H1 (cell line): Measurements from ENCODE around the gene EIF1AY. TPM values are rescaled to one million over a fixed set of nuclear protein-coding genes. Genes with fewer than 3 reads are reported as not detected.

Experiments
- CTCF ChIA-PET: fragments of 300-600 bp; sonication (Branson Sonifier 250); formaldehyde crosslinking; loops from one replicate; lab custom pipeline; 2021; ENCODE audit not compliant: partially characterized antibody; lab: Charles Lee
- POLR2A ChIA-PET: fragments of 300-600 bp; sonication (Branson Sonifier 250); formaldehyde crosslinking; loops from one replicate; lab custom pipeline; 2021; ENCODE audit warnings: inconsistent platforms; ENCODE audit not compliant: partially characterized antibody; lab: Charles Lee
- DNase-seq, 2 experiments: peaks; one replicate each; pipeline versions ENCODE4 v3.0.0 to v3.0.0-alpha.2; 2010 to 2022; ENCODE audit warnings: low spot score in 2 of 2, low read depth in 1 of 2, mixed read lengths in 1 of 2
- FAIRE-seq: peaks from 2 replicates; lab custom pipeline; 2011; peaks lifted over from hg19 to GRCh38; lab: Jason Lieb, UNC
- H2AFZ ChIP-seq: 2 replicates; pipeline ENCODE4 v1.8.1; 2012; ENCODE audit warnings: low read length, inconsistent platforms
- H2AK5ac ChIP-seq: 2 replicates; pipeline ENCODE4 v1.6.1; 2013; ENCODE audit warnings: low read depth, low read length
- H2BK120ac ChIP-seq: replicated peaks from 2 replicates; pipeline ENCODE3; 2013; ENCODE audit warnings: low read depth, low read length, inconsistent platforms
- H2BK12ac ChIP-seq: 2 replicates; pipeline ENCODE4 v1.6.1; 2013; ENCODE audit warnings: low read depth, low read length
- H2BK15ac ChIP-seq: 2 replicates; pipeline ENCODE4 v1.6.1; 2013; ENCODE audit warnings: low read length
- H2BK20ac ChIP-seq: 2 replicates; pipeline ENCODE4 v1.6.1; 2013; ENCODE audit warnings: low read length
- H2BK5ac ChIP-seq: 2 replicates; pipeline ENCODE4 v1.6.1; 2013; ENCODE audit warnings: low read depth, low read length
- H3K14ac ChIP-seq: 2 replicates; pipeline ENCODE4 v1.6.1; 2013; ENCODE audit warnings: inconsistent platforms; ENCODE audit not compliant: insufficient read length
- H3K18ac ChIP-seq: 2 replicates; pipeline ENCODE4 v1.6.1; 2013; ENCODE audit warnings: low read length; ENCODE audit errors: extremely low read depth
- H3K23ac ChIP-seq: 2 replicates; pipeline ENCODE4 v1.6.1; 2013; ENCODE audit warnings: inconsistent platforms; ENCODE audit not compliant: insufficient read length
- H3K23me2 ChIP-seq: 2 replicates; pipeline ENCODE4 v1.6.1; 2013; ENCODE audit warnings: low read depth, low read length
- H3K27ac ChIP-seq: 2 replicates; pipeline ENCODE4 v1.6.1; 2011; ENCODE audit warnings: low read depth, low read length, inconsistent platforms
- H3K27me3 ChIP-seq, 4 experiments: replicated peaks in 1 of 4; 1 replicate in 1 of 4; 2 replicates in 3 of 4; pipeline versions ENCODE4 v1.6.1 to v1.8.1; 2011 to 2013; ENCODE audit warnings: low read length in 3 of 4, mild to moderate bottlenecking in 3 of 4, inconsistent platforms in 2 of 4, mixed read lengths in 2 of 4, moderate library complexity in 1 of 4; ENCODE audit not compliant: control insufficient read depth in 3 of 4, insufficient read depth in 3 of 4; ENCODE audit errors: extremely low read depth in 1 of 4
- H3K36me3 ChIP-seq, 4 experiments: 2 replicates each; pipeline versions ENCODE4 v1.6.1 to v1.8.1; 2011 to 2013; ENCODE audit warnings: mild to moderate bottlenecking in 4 of 4, low read length in 3 of 4, moderate library complexity in 2 of 4, control low read depth in 1 of 4, inconsistent platforms in 1 of 4; ENCODE audit not compliant: insufficient read depth in 4 of 4, control insufficient read depth in 2 of 4
- H3K4ac ChIP-seq: replicated peaks from 2 replicates; pipeline ENCODE3; 2013; ENCODE audit warnings: low read length, low read depth, mixed read lengths, inconsistent platforms; ENCODE audit not compliant: insufficient read length
- H3K4me1 ChIP-seq, 4 experiments: replicated peaks in 1 of 4; 1 replicate in 1 of 4; 2 replicates in 3 of 4; pipeline versions ENCODE4 v1.6.1 to v1.8.1; 2011 to 2013; ENCODE audit warnings: low read length in 3 of 4, inconsistent platforms in 2 of 4, mixed read lengths in 1 of 4; ENCODE audit not compliant: insufficient read depth in 4 of 4, control insufficient read depth in 3 of 4
- H3K4me2 ChIP-seq, 2 experiments: 2 replicates each; pipeline versions ENCODE4 v1.6.1 to v1.8.1; 2011 to 2013; ENCODE audit warnings: low read depth in 2 of 2, low read length in 2 of 2, control low read depth in 1 of 2, inconsistent platforms in 1 of 2, mild to moderate bottlenecking in 1 of 2; ENCODE audit not compliant: insufficient read depth in 1 of 2
- H3K4me3 ChIP-seq, 4 experiments: fragments of 200-600, 300-600 bp in 1 of 4; sonication (generic), shearing (Covaris generic), sonication (Bioruptor Twin) in 1 of 4; 2 replicates each; pipeline versions ENCODE4 v1.5.1 to v1.8.1; 2011 to 2016; ENCODE audit warnings: low read length in 4 of 4, low read depth in 3 of 4, control low read depth in 2 of 4, inconsistent platforms in 2 of 4, mild to moderate bottlenecking in 2 of 4, mixed read lengths in 1 of 4, moderate library complexity in 1 of 4; ENCODE audit not compliant: insufficient read depth in 2 of 4; ENCODE audit errors: extremely low read depth in 1 of 4
- H3K56ac ChIP-seq: replicated peaks from 2 replicates; pipeline ENCODE3; 2013; ENCODE audit warnings: low read depth, mild to moderate bottlenecking, mixed read lengths, low read length, inconsistent platforms; ENCODE audit not compliant: insufficient read length
- H3K79me1 ChIP-seq: 2 replicates; pipeline ENCODE4 v1.6.1; 2013; ENCODE audit warnings: low read depth, low read length, control low read depth
- H3K79me2 ChIP-seq, 2 experiments: 2 replicates each; pipeline versions ENCODE4 v1.6.1 to v1.8.1; 2012 to 2013; ENCODE audit warnings: low read length in 2 of 2, mild to moderate bottlenecking in 2 of 2, inconsistent platforms in 1 of 2; ENCODE audit not compliant: insufficient read depth in 2 of 2, control insufficient read depth in 1 of 2
- H3K9ac ChIP-seq, 4 experiments: replicated peaks in 1 of 4; 1 replicate in 1 of 4; 2 replicates in 3 of 4; pipeline versions ENCODE4 v1.6.1 to v1.8.1; 2011 to 2013; ENCODE audit warnings: low read depth in 3 of 4, low read length in 3 of 4, control low read depth in 2 of 4, mild to moderate bottlenecking in 2 of 4, moderate library complexity in 2 of 4, inconsistent platforms in 1 of 4; ENCODE audit errors: extremely low read depth in 1 of 4
- H3K9me3 ChIP-seq, 2 experiments: 2 replicates each; pipeline versions ENCODE4 v1.6.1 to v1.8.1; 2012 to 2013; ENCODE audit warnings: mild to moderate bottlenecking in 2 of 2, moderate library complexity in 2 of 2, control low read depth in 1 of 2, inconsistent platforms in 1 of 2, low read depth in 1 of 2, low read length in 1 of 2, mixed read lengths in 1 of 2; ENCODE audit not compliant: insufficient read depth in 2 of 2
- H4K20me1 ChIP-seq, 2 experiments: replicated peaks in 1 of 2; 2 replicates each; pipeline versions ENCODE3 to v1.8.1; 2011 to 2013; ENCODE audit warnings: inconsistent platforms in 2 of 2, low read length in 2 of 2, mild to moderate bottlenecking in 1 of 2; ENCODE audit not compliant: insufficient read depth in 2 of 2, control insufficient read depth in 1 of 2
- H4K5ac ChIP-seq: 2 replicates; pipeline ENCODE4 v1.6.1; 2013; ENCODE audit warnings: low read length, low read depth, mixed read lengths, inconsistent platforms; ENCODE audit not compliant: insufficient read length
- H4K8ac ChIP-seq: 2 replicates; pipeline ENCODE4 v1.8.0; 2013; ENCODE audit warnings: mild to moderate bottlenecking, moderate library complexity, low read length, inconsistent platforms; ENCODE audit not compliant: insufficient read depth; ENCODE audit errors: extremely low read depth
- H4K91ac ChIP-seq: replicated peaks from 2 replicates; pipeline ENCODE3; 2013; ENCODE audit warnings: low read length, mixed read lengths, inconsistent platforms; ENCODE audit not compliant: insufficient read length
- CHD1 ChIP-seq: IDR thresholded peaks from 2 replicates; pipeline ENCODE4 v1.6.1; 2012; ENCODE audit warnings: low read depth, low read length, improper control_type of control experiment
- CTBP2 ChIP-seq: IDR thresholded peaks from 2 replicates; pipeline ENCODE4 v1.7.0; 2011; ENCODE audit warnings: borderline replicate concordance, mild to moderate bottlenecking, moderate library complexity, mixed read lengths, low read length; ENCODE audit not compliant: insufficient read depth, insufficient read length
- EZH2 ChIP-seq: fragments of 200-600 bp; sonication (generic); IDR thresholded peaks from 2 replicates; pipeline ENCODE4 v1.7.1; 2012; ENCODE audit warnings: low read depth, mild to moderate bottlenecking, moderate library complexity, low read length, inconsistent platforms; ENCODE audit not compliant: severe bottlenecking
- FOSL1 ChIP-seq: IDR thresholded peaks from 2 replicates; pipeline ENCODE4 v1.6.1; 2011; ENCODE audit warnings: mild to moderate bottlenecking, low read depth, low read length, moderate library complexity; ENCODE audit not compliant: insufficient read depth
- HDAC2 ChIP-seq, 2 experiments: fragments of 300-600 bp in 1 of 2; sonication (generic) in 1 of 2; IDR thresholded peaks; 2 replicates each; pipeline ENCODE4 v1.6.1; 2011 to 2012; ENCODE audit warnings: low read depth in 2 of 2, low read length in 2 of 2, mild to moderate bottlenecking in 2 of 2, moderate library complexity in 2 of 2, borderline replicate concordance in 1 of 2, inconsistent platforms in 1 of 2
- HDAC6 ChIP-seq: IDR thresholded peaks from one replicate; pipeline ENCODE4 v1.7.1; 2012; ENCODE audit warnings: low read depth, mild to moderate bottlenecking, inconsistent platforms, low read length, moderate library complexity
- JUND ChIP-seq: IDR thresholded peaks from 2 replicates; pipeline ENCODE4 v1.6.1; 2011; ENCODE audit warnings: mild to moderate bottlenecking, improper control_type of control experiment, low read length
- RBBP5 ChIP-seq: IDR thresholded peaks from 2 replicates; pipeline ENCODE4 v1.7.1; 2012; ENCODE audit warnings: low read depth, mild to moderate bottlenecking, inconsistent platforms, low read length, moderate library complexity, borderline replicate concordance
- SIN3A ChIP-seq, 2 experiments: IDR thresholded peaks in 1 of 2; conservative IDR thresholded peaks in 1 of 2; 2 replicates each; pipeline ENCODE4 v1.6.1; 2011 to 2012; ENCODE audit warnings: low read length in 2 of 2, improper control_type of control experiment in 1 of 2, low read depth in 1 of 2, mild to moderate bottlenecking in 1 of 2
- TAF7 ChIP-seq: optimal IDR thresholded peaks from 2 replicates; pipeline ENCODE3; 2011; ENCODE audit warnings: low read depth, mild to moderate bottlenecking, inconsistent platforms, low read length, moderate library complexity, borderline replicate concordance
- WGBS, 2 experiments: shearing (Covaris generic) in 1 of 2; methylation state at CpG; one replicate each; pipeline versions ENCODE4 v1.1.6 to v1.1.7; 2013 to 2015; ENCODE audit warnings: low lambda C conversion rate in 2 of 2, mixed read lengths in 2 of 2, inconsistent platforms in 1 of 2, low coverage in 1 of 2, missing lambda C conversion rate in 1 of 2; ENCODE audit not compliant: insufficient replicate concordance in 2 of 2, insufficient coverage in 1 of 2, insufficient read length in 1 of 2; ENCODE audit errors: extremely low coverage in 1 of 2, missing lambda C conversion rate in 1 of 2; 5-methylcytosine and 5-hydroxymethylcytosine counted together
- polyA plus RNA-seq, 7 experiments: library from polyadenylated mRNA; depleted of rRNA in 3 of 7; stranded (reverse) in 5 of 7; unstranded in 2 of 7; fragments of >200 nt in 5 of 7; fragments of 200-250 nt in 2 of 7; gene quantifications; 1 replicate in 5 of 7; 2 replicates in 1 of 7; 4 replicates in 1 of 7; pipeline versions ENCODE4 v1.2.1 to v1.2.3, GENCODE V29; 2011 to 2013; ENCODE audit warnings: missing spikeins in 2 of 7, mixed read lengths in 2 of 7
- total RNA-seq: library from RNA; stranded (reverse); fragmentation: NEBNext Ultra II Directional; extraction: Animal tissue kit (Norgen Biotek cat#: 25700); gene quantifications from 2 replicates; pipeline ENCODE4 v1.2.1, GENCODE V29; 2021
- TF ChIP-seq, protein P1 (sequence below): IDR thresholded peaks from 2 replicates; pipeline ENCODE4 v1.6.1; 2011; ENCODE audit warnings: low read length, improper control_type of control experiment

Gene EIF1AY
- total and polyA plus RNA-seq, 2 of the 8 experiments (the other 6 are each of a cell fraction or from before 2014, with no cell fraction given): 8.8 to 34.1 TPM

GRCh38 chrY:20528435-20528834 lies 47.1 kb upstream of the EIF1AY start:
- no peak overlapping the region for H2BK5ac ChIP-seq
- no peak overlapping the region for H3K56ac ChIP-seq
- peaks cover 0 to 18% of the 10 kb centered on the region in 2 experiments; a peak in 2 of 4 replicates for H3K9me3 ChIP-seq
- no peak overlapping the region for H3K4me2 ChIP-seq
- FAIRE-seq (no peak), DNase-seq (no peak)
- 100% methylated on average over 1 of the region's 6 CpGs; no CpG with 5 or more reads in 1 of the 2 experiments for WGBS, 2 experiments
- no peak overlapping the region for H4K8ac ChIP-seq
- ChIA-PET CTCF (no interaction called here), POLR2A (no interaction called here)
- no peak overlapping the region for H2AFZ ChIP-seq
- H3K27ac ChIP-seq: no peak overlapping the region
- H4K20me1 ChIP-seq: no peaks in the 10 kb centered on the region
- H3K27me3 ChIP-seq: no peaks in the 10 kb centered on the region
- no peak overlapping the region for H2BK120ac ChIP-seq
- no peak overlapping the region for H4K91ac ChIP-seq
- no peak overlapping the region for H2BK12ac ChIP-seq
- H4K5ac ChIP-seq: no peak overlapping the region
- H3K4me1 ChIP-seq: no peaks in the 10 kb centered on the region
- no peak overlapping the region for H3K4me3 ChIP-seq
- no peak overlapping the region for H3K18ac ChIP-seq
- H3K4ac ChIP-seq: no peak overlapping the region
- H2BK20ac ChIP-seq: no peak overlapping the region
- no peak overlapping the region for H2AK5ac ChIP-seq
- no peak overlapping the region for H3K23ac ChIP-seq
- H3K79me2 ChIP-seq: no peaks in the 10 kb centered on the region
- H2BK15ac ChIP-seq: no peak overlapping the region
- H3K23me2 ChIP-seq: no peaks in the 10 kb centered on the region
- H3K9ac ChIP-seq: no peak overlapping the region
- no peak overlapping the region for H3K14ac ChIP-seq
- no peaks in the 10 kb centered on the region for H3K36me3 ChIP-seq
- no peaks in the 10 kb centered on the region for H3K79me1 ChIP-seq
- TF ChIP-seq SIN3A (conservative IDR thresholded peaks at IDR 0.05 in 1 of 2, IDR thresholded peaks at IDR 0.05 in 1 of 2; ENCODE audit: low read depth in 1 of 2, low read length in 2 of 2) (no peak), CTBP2 (no peak), HDAC6 (no peak), CHD1 (no peak), FOSL1 (no peak), JUND (no peak), TAF7 (no peak), HDAC2 (IDR thresholded peaks at IDR 0.05; ENCODE audit: borderline replicate concordance in 1 of 2, low read depth in 2 of 2, low read length in 2 of 2) (no peak), EZH2 (no peak), RBBP5 (no peak)
- TF ChIP-seq, protein P1, sequence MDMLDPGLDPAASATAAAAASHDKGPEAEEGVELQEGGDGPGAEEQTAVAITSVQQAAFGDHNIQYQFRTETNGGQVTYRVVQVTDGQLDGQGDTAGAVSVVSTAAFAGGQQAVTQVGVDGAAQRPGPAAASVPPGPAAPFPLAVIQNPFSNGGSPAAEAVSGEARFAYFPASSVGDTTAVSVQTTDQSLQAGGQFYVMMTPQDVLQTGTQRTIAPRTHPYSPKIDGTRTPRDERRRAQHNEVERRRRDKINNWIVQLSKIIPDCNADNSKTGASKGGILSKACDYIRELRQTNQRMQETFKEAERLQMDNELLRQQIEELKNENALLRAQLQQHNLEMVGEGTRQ: no peak
